GM19452 (cell line): Measurements from ENCODE around the gene CLEC2D.
A peak's percentile ranks its signal among the peaks of the same experiment; 100 is the strongest.
"Not testable (repeated sequence)": the region's sequence is repeated elsewhere in the genome, so short reads cannot be mapped to it uniquely, and the experiment has no call there.

Experiments
- ATAC-seq: cut with Tn5 transposase; IDR thresholded peaks from one replicate; pipeline ENCODE4 v1.9.1; 2021; ENCODE audit not compliant: unreplicated experiment

CLEC2D gene, protein sequence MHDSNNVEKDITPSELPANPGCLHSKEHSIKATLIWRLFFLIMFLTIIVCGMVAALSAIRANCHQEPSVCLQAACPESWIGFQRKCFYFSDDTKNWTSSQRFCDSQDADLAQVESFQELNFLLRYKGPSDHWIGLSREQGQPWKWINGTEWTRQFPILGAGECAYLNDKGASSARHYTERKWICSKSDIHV

DNA sequence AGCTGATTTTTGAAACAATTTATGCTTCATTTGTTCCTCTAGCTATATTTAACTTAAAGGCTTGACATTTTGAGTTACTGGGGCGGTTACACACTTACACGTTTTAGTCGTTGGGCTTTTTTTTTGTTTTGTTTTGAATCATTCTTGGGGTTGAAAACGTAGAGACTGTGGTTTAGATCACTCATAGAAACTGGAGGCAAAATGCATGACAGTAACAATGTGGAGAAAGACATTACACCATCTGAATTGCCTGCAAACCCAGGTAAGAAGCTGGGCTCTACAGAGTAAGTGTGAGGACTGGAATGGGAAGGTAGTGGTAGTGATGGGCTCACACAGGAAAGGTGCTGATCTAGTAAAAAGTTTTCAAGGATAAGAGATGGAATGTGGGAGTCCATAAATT is at the start of gene CLEC2D:
Gene CLEC2D, plus strand, starts transcription at position 180 of the 400 bp plus-strand sequence. Its CDS starts 22 bp downstream, at position 202.
- no peak for ATAC-seq

GRCh38 chr12:9625019-9625418 is 44.5 kb upstream of the CLEC2D start:
- no peak for ATAC-seq

DNA sequence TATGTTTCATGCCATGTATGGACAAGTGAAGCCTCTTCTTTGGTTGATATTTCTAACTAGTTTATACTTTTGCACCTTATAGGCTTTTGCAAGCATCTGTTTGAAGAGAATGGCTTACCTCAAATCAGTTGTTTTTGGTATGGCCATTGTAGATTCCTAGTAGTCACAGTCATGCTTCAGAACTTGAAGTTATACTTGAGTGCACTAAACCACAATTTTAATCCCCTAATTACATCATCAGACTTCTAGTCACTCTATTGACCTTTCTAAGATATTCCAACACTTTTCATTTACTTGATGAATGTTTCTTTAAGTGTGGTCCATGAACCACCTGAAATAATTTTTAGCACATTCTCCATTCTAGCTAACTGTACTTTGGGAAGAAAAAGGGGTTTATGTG is 43.2 kb upstream of the CLEC2D start:
- ATAC-seq = no peak

GRCh38 chr12:9626821-9627220 is 42.7 kb upstream of the CLEC2D start:
- no peak for ATAC-seq

- ATAC-seq = no peak
Observed at GRCh38 chr12:9632766-9633165, 36.7 kb upstream of the CLEC2D start.

GRCh38 chr12:9634177-9634803 is 35.2 kb upstream of the CLEC2D start:
- ATAC-seq = no peak

DNA sequence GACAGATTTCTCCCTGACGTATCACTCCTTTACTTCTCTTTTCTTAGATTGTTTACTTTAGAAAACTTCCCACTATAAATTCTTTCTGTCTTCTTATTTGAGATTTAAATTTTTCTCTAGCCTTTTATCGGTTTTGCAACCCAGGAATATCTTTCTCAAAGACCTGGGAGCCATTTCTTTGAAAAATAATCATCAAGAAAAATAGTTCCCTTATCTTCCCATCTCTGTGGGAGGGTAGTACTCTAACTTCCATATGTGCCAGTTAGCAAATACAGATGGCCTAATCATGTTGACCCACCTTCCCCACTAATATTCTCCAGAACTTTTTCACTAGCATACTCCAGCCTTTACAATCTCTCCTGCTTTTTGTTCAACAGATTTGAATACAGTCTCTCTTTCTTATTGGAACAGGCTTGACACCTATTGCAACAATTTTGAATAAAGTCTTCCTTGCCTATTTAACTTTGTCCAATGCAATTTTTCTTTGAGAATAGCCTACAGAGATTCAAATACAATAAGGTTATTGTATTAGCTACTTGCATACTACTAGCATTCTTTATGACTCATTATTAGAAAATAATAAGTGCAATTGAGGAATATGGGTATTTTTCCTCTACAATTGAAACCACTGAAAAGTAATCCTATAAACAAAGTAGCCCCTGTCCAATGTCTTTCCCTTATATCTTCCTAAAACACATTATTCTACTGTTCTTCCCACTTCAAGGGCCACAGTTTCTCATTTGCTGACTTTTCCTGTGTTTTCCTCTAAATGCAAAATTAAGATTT is 34.4 kb upstream of the CLEC2D start:
- ATAC-seq = no peak

DNA sequence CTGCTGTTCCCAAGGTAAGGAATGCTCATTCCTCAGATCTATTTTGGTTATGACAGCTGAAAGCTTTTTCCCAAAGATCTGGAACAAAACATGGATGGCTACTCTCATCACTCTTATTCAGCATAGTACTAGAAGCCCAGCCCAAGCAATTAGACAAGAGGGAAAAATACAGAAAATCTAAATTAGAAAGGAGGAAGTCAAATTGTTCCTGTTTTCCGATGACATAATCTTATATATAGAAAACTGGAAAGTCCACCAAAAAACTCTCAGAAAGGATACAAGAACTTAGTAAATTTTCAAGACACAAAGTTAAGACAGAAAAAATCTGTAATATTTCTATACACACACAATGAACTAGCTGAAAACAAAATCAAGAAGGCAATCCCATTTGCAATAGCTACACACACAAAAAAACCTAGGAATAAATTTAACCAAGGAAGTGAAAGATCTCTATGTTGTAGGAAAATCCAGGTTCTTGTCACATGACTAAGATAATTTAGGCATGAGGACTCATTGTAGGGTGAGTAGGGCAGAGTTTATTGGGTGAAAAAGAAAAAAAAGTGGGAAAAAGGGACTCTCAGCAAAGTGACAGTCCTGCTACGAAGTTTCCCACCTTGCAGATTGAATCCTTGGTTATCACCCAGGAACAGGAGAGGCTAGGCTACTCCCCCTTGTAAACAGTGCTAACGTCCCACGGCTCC is 33.2 kb upstream of the CLEC2D start:
- ATAC-seq = no peak

DNA sequence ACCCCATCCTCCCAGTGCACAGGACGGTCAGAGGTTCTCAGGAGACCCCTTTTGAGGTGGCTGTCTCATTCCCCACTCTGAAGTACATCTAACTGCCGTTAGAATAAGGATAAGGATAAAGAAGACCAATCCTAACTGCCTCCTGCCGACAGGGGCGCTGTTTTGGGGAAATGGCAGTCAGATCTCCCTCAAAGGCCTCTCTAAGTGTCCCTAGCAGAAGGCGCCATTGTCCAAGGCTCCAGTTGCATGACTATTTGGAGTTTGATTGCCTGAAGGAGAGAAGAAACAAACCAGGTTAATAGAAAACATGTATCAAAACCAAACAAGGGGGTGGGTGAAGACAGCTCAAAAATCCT is 32.7 kb upstream of the CLEC2D start:
- ATAC-seq = no peak

GRCh38 chr12:9640024-9640423 is 29.5 kb upstream of the CLEC2D start:
- no peak for ATAC-seq

GRCh38 chr12:9642606-9643265 is 26.8 kb upstream of the CLEC2D start:
- no peak for ATAC-seq

- no peak for ATAC-seq
Observed at GRCh38 chr12:9643266-9643660, 26.2 kb upstream of the CLEC2D start.

DNA sequence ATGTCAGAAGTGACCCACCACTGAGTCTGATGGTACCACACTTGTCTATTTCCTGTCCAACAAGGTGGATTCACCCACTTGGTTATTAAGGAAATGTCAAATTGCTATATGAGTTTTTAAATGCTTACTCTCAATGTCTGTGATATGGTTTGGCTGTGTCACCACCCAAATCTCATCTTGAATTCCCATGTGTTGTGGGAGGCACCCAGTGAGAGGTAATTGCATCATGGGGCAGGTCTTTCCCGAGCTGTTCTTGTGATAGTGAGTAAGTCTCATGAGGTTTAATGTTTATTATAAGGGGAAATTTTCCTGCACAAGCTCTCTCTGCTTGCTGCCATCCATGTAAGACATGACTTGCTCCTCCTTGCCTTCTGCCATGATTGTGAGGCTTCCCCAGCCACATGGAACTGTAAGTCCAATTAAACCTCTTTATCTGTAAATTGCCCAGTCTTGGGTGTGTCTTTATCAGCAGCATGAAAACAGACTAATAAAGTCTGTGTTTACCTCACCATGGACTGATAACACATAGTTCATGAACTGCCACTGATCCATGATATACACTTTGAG is 24.4 kb upstream of the CLEC2D start:
- not testable (repeated sequence) for ATAC-seq

DNA sequence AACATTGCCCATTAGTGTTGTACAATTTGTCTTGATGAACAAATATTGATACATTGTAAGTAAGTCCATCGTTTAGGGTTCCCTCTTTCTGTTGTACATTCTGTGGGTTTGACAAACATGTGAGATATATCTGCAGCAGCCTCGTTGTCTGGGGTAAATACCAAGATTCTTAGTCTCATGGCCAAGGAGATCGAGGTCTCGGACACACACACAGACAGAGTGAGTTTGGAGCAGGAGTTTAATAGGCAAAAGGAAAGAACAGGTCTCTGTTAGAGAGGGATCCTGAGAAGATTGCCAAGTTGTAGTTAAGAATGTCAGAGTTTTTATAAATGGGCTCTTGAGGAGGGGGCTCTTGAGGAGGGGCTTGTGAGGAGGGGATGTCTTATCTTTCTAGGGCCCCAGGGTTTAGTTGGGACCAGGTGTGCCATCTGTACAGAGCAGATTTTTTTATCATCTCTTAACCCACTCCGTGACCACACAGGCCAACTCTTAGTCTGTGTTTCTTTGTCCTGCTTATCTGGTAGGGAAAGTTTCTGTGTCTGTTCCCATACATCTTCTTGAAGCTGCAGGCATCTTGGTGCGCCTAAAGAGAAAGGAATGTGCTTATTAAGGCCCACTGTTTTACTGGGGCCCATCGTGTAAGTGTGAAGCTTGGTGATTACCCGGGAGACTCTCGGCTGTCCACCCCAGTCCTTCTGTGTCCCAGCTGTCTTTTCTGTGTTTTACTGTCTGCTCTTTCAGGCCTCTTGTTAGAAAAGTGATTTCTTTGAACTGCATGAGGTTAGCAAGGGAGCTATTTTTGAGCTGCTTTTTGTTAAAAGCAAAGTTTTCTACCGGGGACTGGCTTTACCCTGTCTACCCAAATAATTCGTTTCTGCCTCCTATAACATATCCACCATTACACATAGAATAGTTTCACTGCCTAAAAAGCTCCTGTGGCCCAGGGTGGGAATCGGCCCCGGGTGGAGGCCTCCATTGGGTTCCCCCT is 22.4 kb upstream of the CLEC2D start:
- no peak for ATAC-seq

- ATAC-seq = peak; percentile 60
Observed at GRCh38 chr12:9647825-9648700, 21.4 kb upstream of the CLEC2D start.

- no peak for ATAC-seq
Observed at GRCh38 chr12:9648701-9649531, 20.6 kb upstream of the CLEC2D start.

DNA sequence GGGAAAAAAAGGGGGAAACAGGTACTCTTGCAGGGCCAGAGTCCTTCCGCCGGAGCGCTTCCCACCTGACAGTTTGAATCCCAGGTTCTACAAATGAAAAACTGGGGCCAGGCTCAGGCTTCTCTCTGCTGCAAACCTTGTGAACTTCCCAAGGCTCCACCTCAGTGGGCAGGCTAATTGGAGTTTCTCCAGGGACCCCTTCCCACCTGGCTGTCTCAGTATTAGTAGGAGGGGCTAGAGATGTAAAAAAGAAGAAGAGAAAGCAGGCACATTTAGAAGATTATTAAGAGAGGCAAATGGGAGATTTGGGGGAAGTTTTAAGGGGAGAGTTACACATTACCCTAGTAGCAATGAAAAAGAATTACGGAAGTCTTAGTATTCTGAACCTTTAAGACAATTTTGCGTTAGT is 20.0 kb upstream of the CLEC2D start:
- ATAC-seq = no peak

DNA sequence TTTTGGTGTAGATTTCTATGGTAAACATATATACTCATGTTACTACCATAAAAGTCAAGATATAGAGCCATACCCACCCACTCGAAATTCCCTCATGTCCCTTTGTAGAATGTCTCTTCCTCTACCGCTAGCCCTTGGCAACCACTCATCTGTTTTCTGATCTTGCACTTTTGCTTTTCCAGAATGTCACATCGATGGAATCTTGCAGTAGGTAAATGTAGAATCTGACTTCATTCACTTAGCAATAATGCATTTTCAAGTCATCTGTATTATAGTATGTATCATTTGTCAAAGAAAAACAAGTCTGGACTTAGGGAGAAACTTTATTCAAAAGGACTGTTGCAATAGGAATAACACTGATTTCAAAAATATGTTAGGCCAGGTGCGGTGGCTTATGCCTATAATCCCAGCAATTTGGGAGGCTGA is 19.3 kb upstream of the CLEC2D start:
- no peak for ATAC-seq
